Fibroblast of lung (primary cell): ENCODE results near the gene SRSF9. TPM values are rescaled to one million over a fixed set of nuclear protein-coding genes. Genes with fewer than 3 reads are reported as not detected.

ENCODE experiments used
- DNase-seq, 2 donors: peaks; one replicate each; pipeline versions ENCODE4 v3.0.0 to v3.0.0-alpha.2; 2010; ENCODE audit warnings: low read depth in 2 of 2
- H2AFZ ChIP-seq: 2 replicates; pipeline ENCODE4 v1.5.1; 2012; ENCODE audit warnings: low read length, control low read depth, inconsistent platforms
- H3K27ac ChIP-seq: 2 replicates; pipeline ENCODE4 v1.5.1; 2011; ENCODE audit warnings: low read length, control low read depth; ENCODE audit not compliant: insufficient read depth
- H3K27me3 ChIP-seq: 2 replicates; pipeline ENCODE4 v1.5.1; 2011; ENCODE audit warnings: mild to moderate bottlenecking, low read length; ENCODE audit not compliant: control insufficient read depth, insufficient read depth
- H3K36me3 ChIP-seq: 2 replicates; pipeline ENCODE4 v1.5.1; 2011; ENCODE audit warnings: low read length; ENCODE audit not compliant: control insufficient read depth, insufficient read depth
- H3K4me1 ChIP-seq: 2 replicates; pipeline ENCODE4 v1.5.1; 2011; ENCODE audit warnings: low read length; ENCODE audit not compliant: control insufficient read depth, insufficient read depth; ENCODE audit errors: extremely low read depth
- H3K4me2 ChIP-seq: 2 replicates; pipeline ENCODE4 v1.5.1; 2011; ENCODE audit warnings: low read length, control low read depth; ENCODE audit not compliant: insufficient read depth; ENCODE audit errors: extremely low read depth
- H3K4me3 ChIP-seq, 4 experiments: fragments of 200-600 bp in 1 of 4; sonication (generic) in 1 of 4; replicated peaks in 1 of 4; 2 replicates each; pipeline ENCODE4 v1.5.1; 2011 to 2016; ENCODE audit warnings: low read length in 4 of 4, low read depth in 3 of 4, mild to moderate bottlenecking in 3 of 4, control low read depth in 2 of 4, inconsistent platforms in 1 of 4, mixed read lengths in 1 of 4; ENCODE audit not compliant: insufficient read depth in 1 of 4; ENCODE audit errors: control extremely low read depth in 1 of 4
- H3K79me2 ChIP-seq: 2 replicates; pipeline ENCODE4 v1.5.1; 2012; ENCODE audit warnings: mild to moderate bottlenecking, low read length, inconsistent platforms; ENCODE audit not compliant: control insufficient read depth, insufficient read depth
- H3K9ac ChIP-seq: 2 replicates; pipeline ENCODE4 v1.5.1; 2011; ENCODE audit warnings: mild to moderate bottlenecking, low read length, control low read depth; ENCODE audit not compliant: insufficient read depth
- H3K9me3 ChIP-seq: 2 replicates; pipeline ENCODE4 v1.5.1; 2012; ENCODE audit warnings: low read depth, low read length; ENCODE audit not compliant: control insufficient read depth, insufficient read depth
- H4K20me1 ChIP-seq: 2 replicates; pipeline ENCODE4 v1.5.1; 2011; ENCODE audit warnings: low read length; ENCODE audit not compliant: control insufficient read depth, insufficient read depth; ENCODE audit errors: extremely low read depth
- CTCF ChIP-seq, 2 donors: IDR thresholded peaks in 1 of 2; conservative IDR thresholded peaks in 1 of 2; 1 replicate in 1 of 2; 2 replicates in 1 of 2; pipeline ENCODE4 v1.5.1; 2011 to 2012; ENCODE audit warnings: low read length in 2 of 2, control low read depth in 1 of 2, inconsistent platforms in 1 of 2, low read depth in 1 of 2, mild to moderate bottlenecking in 1 of 2
- EZH2 ChIP-seq: IDR thresholded peaks from 2 replicates; pipeline ENCODE4 v1.5.1; 2012; ENCODE audit warnings: low read length, control low read depth, mild to moderate bottlenecking; ENCODE audit errors: missing control alignments
- polyA plus RNA-seq, 2 donors: library from polyadenylated mRNA; depleted of rRNA in 1 of 2; stranded (reverse) in 1 of 2; unstranded in 1 of 2; fragments of >200 nt; gene quantifications; 2 replicates each; pipeline ENCODE4 v1.2.1, GENCODE V29; 2011 to 2012; ENCODE audit warnings: missing spikeins in 1 of 2
- total RNA-seq: library from RNA; depleted of rRNA; stranded (reverse); fragments of >200 nt; gene quantifications from 2 replicates; pipeline ENCODE4 v1.2.1, GENCODE V29; 2014

The SRSF9 gene
- total and polyA plus RNA-seq, 2 donors (not counting 1 experiment from before 2014, with no cell fraction given), result 150 to 188 TPM

DNA sequence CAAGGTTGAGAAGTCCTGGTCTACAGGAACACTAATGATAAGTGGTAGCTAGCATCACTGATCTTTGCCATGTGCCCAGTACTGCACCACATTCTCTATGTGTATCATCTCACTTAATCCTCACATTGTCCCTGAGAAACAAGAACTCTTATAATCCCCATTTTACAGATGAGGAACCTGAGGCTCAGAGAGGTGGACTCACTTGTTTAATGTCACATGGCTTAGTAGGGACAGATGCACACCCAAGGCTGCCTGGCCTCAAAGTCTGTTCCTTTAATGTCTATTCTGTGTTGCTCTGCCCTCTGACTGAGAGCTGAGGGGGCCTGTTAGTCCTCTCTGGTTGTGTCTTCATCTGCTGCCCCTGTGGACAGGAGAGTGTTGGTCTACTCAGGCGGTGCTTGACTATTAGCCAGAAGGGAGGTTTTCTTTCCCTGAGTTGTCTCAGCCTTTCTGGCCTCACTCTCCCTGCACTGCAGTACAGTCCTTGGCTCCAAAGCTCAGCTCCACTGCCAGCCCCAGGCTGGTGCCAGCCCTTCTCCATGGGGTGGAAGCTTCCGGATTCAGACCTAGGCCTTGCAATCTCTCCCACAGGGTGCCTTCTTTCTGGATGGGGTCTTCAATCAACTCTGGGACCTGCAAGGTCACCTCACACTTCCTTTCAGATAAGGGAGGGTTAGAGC, 21.4 kb upstream of the SRSF9 start:
- Histone ChIP-seq H3K4me2 (no peak overlapping the region), H3K4me1 (no peaks in the 10 kb centered on the region), H3K9ac (no peak overlapping the region), H4K20me1 (no peaks in the 10 kb centered on the region), H3K79me2 (peaks cover 4% of the 10 kb centered on the region), H3K27me3 (no peaks in the 10 kb centered on the region), H2AFZ (no peak overlapping the region), H3K4me3 (no peak overlapping the region), H3K36me3 (no peaks in the 10 kb centered on the region), H3K27ac (no peak overlapping the region), H3K9me3 (no peaks in the 10 kb centered on the region)
- no peak for TF ChIP-seq CTCF (conservative IDR thresholded peaks at IDR 0.05 in 1 of 2, IDR thresholded peaks at IDR 0.05 in 1 of 2; ENCODE audit: low read depth in 1 of 2, low read length in 2 of 2)
- no peak for TF ChIP-seq EZH2
- DNase-seq, result no peak

DNA sequence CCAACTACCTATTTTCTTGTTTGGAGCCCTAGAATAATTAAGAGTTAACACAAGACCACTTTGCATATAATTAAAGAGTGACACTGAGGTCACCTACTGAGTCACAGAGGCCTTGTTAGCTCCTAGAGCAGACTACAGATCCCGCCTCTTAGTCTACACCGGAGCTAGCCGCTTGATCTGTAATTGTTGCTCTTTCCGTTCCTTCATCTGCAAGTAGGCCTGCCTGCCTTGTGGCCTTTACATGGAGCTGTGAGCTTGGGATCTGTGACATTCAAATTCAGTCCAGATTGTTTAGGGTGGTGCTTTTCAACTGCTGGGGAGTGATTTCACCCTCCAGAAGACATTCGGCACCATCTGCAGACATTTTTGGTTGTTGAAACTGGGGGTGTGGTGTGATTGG, 20.8 kb upstream of the SRSF9 start:
- no peak overlapping the region for H3K4me3 ChIP-seq
- DNase-seq, result no peak
- no peaks in the 10 kb centered on the region for H3K36me3 ChIP-seq
- H3K9ac ChIP-seq, result no peak overlapping the region
- no peak overlapping the region for H3K27ac ChIP-seq
- peaks cover 3% of the 10 kb centered on the region for H3K79me2 ChIP-seq
- H3K9me3 ChIP-seq, result no peaks in the 10 kb centered on the region
- H3K4me1 ChIP-seq, result no peaks in the 10 kb centered on the region
- no peak overlapping the region for H2AFZ ChIP-seq
- no peaks in the 10 kb centered on the region for H4K20me1 ChIP-seq
- H3K4me2 ChIP-seq, result no peak overlapping the region
- no peak for TF ChIP-seq CTCF (conservative IDR thresholded peaks at IDR 0.05 in 1 of 2, IDR thresholded peaks at IDR 0.05 in 1 of 2; ENCODE audit: low read depth in 1 of 2, low read length in 2 of 2)
- no peak for TF ChIP-seq EZH2
- no peaks in the 10 kb centered on the region for H3K27me3 ChIP-seq

- no peak overlapping the region for H3K4me3 ChIP-seq
- peak in 1 of 2 donors; percentile 68 for DNase-seq
- no peaks in the 10 kb centered on the region for H3K9me3 ChIP-seq
- no peaks in the 10 kb centered on the region for H3K27me3 ChIP-seq
- no peaks in the 10 kb centered on the region for H3K79me2 ChIP-seq
- no peaks in the 10 kb centered on the region for H3K4me1 ChIP-seq
- H2AFZ ChIP-seq, result no peak overlapping the region
- H4K20me1 ChIP-seq, result no peaks in the 10 kb centered on the region
- H3K9ac ChIP-seq, result no peak overlapping the region
- H3K36me3 ChIP-seq, result no peaks in the 10 kb centered on the region
- no peak overlapping the region for H3K27ac ChIP-seq
- no peak for TF ChIP-seq CTCF (conservative IDR thresholded peaks at IDR 0.05 in 1 of 2, IDR thresholded peaks at IDR 0.05 in 1 of 2; ENCODE audit: low read depth in 1 of 2, low read length in 2 of 2)
- no peak for TF ChIP-seq EZH2
- H3K4me2 ChIP-seq, result no peak overlapping the region
Measured at GRCh38 chr12:120489018-120489417, 19.5 kb upstream of the SRSF9 start.
